Coronary artery (tissue), 2 donors: ENCODE results near the gene HAUS2.
"Not testable (repeated sequence)": the region's sequence is repeated elsewhere in the genome, so short reads cannot be mapped to it uniquely, and the experiment has no call there.

ENCODE experiments used
- DNase-seq: peaks from one replicate; pipeline ENCODE4 v3.0.0-alpha.2; 2017; ENCODE audit warnings: low spot score
- H3K27ac ChIP-seq, 2 donors: fragments of 200-600 bp; sonication (generic); one replicate each; pipeline ENCODE4 v1.5.1; 2016 to 2019
- H3K4me3 ChIP-seq: fragments of 200-600 bp; sonication (generic); 2 replicates; pipeline ENCODE4 v1.5.1; 2016; ENCODE audit warnings: mild to moderate bottlenecking, moderate library complexity
- TF ChIP-seq, protein P1 (sequence below): fragments of 200-600 bp; sonication (generic); IDR thresholded peaks from one replicate; pipeline ENCODE4 v1.5.1; 2019; ENCODE audit warnings: antibody characterized with exemption

HAUS2 gene

GRCh38 chr15:42595626-42596240 lies 47.1 kb downstream of the HAUS2 start:
- peak overlapping the region in 1 of 2 donors; percentile 62 for H3K27ac ChIP-seq
- TF ChIP-seq, protein P1, sequence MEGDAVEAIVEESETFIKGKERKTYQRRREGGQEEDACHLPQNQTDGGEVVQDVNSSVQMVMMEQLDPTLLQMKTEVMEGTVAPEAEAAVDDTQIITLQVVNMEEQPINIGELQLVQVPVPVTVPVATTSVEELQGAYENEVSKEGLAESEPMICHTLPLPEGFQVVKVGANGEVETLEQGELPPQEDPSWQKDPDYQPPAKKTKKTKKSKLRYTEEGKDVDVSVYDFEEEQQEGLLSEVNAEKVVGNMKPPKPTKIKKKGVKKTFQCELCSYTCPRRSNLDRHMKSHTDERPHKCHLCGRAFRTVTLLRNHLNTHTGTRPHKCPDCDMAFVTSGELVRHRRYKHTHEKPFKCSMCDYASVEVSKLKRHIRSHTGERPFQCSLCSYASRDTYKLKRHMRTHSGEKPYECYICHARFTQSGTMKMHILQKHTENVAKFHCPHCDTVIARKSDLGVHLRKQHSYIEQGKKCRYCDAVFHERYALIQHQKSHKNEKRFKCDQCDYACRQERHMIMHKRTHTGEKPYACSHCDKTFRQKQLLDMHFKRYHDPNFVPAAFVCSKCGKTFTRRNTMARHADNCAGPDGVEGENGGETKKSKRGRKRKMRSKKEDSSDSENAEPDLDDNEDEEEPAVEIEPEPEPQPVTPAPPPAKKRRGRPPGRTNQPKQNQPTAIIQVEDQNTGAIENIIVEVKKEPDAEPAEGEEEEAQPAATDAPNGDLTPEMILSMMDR: no peak
- no peak for DNase-seq
- H3K4me3 ChIP-seq: peak overlapping the region; percentile 2

DNA sequence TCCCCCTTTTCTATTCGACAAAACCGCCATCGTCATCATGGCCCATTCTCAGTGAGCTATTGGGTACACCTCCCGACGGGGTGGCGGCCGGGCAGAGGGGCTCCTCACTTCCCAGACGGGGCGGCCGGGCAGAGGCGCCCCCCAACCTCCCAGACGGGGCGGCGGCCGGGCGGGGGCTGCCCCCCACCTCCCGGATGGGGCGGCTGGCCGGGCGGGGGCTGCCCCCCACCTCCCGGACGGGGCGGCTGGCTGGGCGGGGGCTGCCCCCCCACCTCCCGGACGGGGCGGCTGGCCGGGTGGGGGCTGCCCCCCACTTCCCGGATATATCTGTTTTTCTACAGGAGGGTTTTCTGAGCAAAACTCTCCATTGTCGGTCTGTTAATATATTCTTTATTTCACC lies 52.7 kb downstream of the HAUS2 start:
- H3K27ac ChIP-seq, DNase-seq, H3K4me3 ChIP-seq: not testable (repeated sequence)

DNA sequence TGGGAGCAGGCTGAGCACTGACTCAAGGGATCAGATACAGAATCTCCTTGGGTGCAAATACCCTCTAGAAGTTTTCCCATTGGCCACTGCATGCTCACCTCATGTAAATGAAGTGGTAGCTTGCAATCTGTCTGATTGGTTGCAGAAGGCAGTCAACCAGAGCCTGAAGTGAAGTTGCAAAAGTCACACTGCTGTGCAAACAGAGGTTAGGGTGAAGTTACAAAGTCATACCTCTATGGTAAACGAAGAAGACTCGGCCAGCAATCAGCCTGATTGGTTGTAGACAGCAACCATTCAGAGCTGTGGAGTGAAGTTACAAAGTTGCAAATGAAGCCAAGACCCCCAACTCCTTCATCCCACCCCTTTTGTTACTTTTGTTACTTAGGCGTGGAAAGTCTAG lies 53.9 kb downstream of the HAUS2 start:
- H3K27ac ChIP-seq: no peak overlapping the region
- no peak overlapping the region for H3K4me3 ChIP-seq
- TF ChIP-seq, protein P1: no peak
- no peak for DNase-seq

GRCh38 chr15:42603978-42604377 lies 55.3 kb downstream of the HAUS2 start:
- TF ChIP-seq, protein P1: no peak
- H3K4me3 ChIP-seq: no peak overlapping the region
- H3K27ac ChIP-seq: no peak overlapping the region
- DNase-seq: no peak

- no peak for DNase-seq
- peak overlapping the region; percentile 4 for H3K4me3 ChIP-seq
- TF ChIP-seq, protein P1: no peak
- peak overlapping the region; percentile 11 to 55 for H3K27ac ChIP-seq
These were observed 56.5 kb downstream of the HAUS2 start for GRCh38 chr15:42604894-42605744.

- no peak for DNase-seq
- Histone ChIP-seq H3K27ac (peak overlapping the region; percentile 11 to 55), H3K4me3 (peak overlapping the region; percentile 4)
- TF ChIP-seq, protein P1: no peak
These were observed 57.2 kb downstream of the HAUS2 start for GRCh38 chr15:42605796-42606195.

DNA sequence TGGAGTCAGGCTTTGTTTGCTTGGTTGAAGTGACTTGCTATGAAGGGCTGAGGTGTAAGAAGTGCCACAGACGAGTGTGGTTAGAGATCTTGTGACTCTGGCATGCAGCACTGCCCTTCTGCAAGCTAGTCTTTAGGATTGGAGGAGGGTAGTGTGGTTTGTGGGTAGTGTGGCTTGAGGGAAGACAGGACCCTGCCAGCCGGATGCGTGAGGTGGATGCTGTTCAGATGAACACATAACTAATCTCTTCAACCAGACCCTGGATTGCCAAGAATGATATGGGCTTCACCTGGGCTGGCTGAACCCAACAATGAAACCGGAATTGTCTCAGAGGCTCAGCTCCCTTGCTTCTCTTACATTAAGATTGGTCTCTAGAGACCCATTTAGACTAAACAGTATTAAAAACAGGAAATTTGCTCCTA lies 59.5 kb downstream of the HAUS2 start:
- DNase-seq: no peak
- Histone ChIP-seq H3K27ac (peak overlapping the region in 1 of 2 donors; percentile 23), H3K4me3 (no peak overlapping the region)
- TF ChIP-seq, protein P1: no peak
